HG02642 (cell line): Measurements from ENCODE around the gene SEMA4F.
"Not testable (repeated sequence)": the region's sequence is repeated elsewhere in the genome, so short reads cannot be mapped to it uniquely, and the experiment has no call there.

Experiments
- ATAC-seq: cut with Tn5 transposase; IDR thresholded peaks from one replicate; pipeline ENCODE4 v1.9.1; 2021; ENCODE audit warnings: mild to moderate bottlenecking; ENCODE audit not compliant: unreplicated experiment, poor library complexity

SEMA4F gene, protein sequence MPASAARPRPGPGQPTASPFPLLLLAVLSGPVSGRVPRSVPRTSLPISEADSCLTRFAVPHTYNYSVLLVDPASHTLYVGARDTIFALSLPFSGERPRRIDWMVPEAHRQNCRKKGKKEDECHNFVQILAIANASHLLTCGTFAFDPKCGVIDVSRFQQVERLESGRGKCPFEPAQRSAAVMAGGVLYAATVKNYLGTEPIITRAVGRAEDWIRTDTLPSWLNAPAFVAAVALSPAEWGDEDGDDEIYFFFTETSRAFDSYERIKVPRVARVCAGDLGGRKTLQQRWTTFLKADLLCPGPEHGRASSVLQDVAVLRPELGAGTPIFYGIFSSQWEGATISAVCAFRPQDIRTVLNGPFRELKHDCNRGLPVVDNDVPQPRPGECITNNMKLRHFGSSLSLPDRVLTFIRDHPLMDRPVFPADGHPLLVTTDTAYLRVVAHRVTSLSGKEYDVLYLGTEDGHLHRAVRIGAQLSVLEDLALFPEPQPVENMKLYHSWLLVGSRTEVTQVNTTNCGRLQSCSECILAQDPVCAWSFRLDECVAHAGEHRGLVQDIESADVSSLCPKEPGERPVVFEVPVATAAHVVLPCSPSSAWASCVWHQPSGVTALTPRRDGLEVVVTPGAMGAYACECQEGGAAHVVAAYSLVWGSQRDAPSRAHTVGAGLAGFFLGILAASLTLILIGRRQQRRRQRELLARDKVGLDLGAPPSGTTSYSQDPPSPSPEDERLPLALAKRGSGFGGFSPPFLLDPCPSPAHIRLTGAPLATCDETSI

DNA sequence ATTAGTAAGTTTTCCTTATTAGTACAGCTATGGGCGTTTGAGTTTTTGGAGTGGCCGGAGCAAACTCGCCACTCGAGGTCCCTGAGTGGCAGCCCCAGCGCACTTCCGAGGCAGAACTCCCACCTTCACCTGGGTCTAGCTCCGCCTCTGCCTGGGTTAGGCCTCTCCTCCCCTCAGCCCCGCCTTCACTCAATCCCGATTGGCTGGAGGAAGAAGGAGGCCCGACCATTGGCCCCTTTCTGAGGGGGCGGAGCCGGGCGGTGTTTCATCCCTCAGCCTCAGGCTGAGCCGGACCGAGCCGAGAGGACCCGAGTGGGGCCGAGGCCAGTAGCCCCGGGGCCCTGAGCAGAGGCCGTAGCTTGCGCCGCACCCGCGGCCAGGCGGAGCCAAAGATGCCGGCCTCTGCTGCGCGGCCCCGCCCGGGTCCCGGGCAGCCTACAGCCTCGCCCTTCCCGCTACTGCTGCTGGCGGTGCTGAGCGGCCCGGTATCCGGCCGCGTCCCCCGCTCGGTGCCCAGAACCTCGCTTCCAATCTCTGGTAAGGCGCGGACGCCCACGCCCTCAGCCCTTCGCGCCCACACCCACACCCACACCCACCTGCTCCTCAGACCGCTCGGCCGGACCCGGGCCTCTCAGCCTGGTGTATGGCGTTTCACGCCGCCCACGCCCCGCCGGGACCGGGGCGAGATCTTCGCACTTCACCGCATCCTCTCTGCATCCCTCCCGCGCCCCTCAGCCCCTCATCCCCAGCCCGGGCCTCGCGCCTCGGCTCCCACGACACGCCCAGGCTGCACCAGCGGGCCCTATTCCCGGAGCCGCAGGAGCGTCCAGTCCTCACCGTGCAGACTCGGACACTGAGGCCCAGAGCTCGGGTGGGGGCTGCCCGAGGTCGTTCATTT, at the start of gene SEMA4F:
Gene SEMA4F, plus strand, starts transcription at position 263 of the 898 bp plus-strand sequence. Its CDS starts 130 bp downstream, at position 393.
- ATAC-seq, result peak; percentile 100

DNA sequence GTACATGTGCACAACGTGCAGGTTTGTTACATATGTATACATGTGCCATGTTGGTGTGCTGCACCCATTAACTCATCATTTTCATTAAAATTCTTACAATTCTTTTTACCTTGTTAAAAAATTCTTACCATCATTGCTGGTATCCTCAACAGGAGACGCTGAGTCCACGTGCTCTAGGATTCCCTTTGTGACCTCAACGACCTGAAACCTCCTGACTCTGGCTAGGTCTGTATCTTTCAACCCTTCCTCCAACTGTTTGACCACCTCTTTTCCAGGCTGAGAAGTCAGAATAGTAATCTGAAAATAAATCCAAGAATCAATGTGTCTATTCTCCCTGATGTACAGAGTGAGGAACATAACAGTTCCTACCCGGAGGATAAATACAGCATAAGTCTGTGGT, 47.1 kb upstream of the SEMA4F start:
- ATAC-seq, result no peak

DNA sequence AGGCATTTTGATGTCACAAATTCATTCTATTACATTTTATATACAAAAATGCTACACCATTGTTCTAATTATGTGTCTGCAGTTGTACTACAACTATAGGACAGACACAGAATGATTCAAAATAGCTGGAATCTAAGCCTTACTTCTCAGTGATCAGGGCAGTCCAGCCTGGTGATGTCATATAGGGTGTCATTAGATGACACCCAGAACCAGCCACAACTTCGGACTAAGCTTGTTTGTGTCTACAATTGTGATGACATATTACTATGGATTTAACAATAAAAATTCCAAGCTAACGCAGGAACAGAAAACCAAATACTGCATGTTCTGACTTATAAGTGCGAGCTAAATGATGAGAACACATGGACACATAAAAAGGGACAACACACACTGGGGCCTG, 36.9 kb upstream of the SEMA4F start:
- no peak for ATAC-seq

DNA sequence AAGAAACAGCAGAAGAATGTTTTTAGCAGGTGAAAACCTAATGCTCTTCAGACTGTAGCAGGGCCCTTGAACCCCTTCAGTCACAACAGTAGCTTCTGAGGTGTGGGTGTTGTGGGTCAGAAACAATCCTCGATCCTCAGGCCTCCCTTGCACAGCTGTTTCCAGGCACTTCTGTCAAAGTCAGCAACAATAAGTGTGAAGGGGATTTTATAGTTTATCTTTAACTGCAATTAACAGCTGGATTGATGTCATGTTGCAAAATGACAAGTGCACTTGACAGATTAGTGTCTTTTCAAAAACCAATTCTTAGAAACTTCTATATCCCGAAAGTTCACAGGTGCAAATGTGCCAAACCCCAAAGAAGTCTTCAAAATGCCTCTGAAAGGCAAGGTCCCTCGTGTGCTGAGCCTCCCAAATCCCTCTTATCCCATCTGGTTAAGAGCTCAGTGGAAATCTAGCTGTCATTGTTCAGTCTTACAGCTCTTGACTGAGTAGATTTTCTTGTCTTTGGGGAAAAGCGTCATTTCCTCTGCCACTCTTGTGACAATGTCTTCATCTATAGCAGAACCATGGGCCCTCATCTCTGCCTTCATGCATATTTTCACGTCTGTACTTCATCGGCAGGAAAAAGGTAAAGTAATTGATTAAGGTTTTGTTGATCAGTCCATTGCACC, 35.5 kb upstream of the SEMA4F start:
- no peak for ATAC-seq

DNA sequence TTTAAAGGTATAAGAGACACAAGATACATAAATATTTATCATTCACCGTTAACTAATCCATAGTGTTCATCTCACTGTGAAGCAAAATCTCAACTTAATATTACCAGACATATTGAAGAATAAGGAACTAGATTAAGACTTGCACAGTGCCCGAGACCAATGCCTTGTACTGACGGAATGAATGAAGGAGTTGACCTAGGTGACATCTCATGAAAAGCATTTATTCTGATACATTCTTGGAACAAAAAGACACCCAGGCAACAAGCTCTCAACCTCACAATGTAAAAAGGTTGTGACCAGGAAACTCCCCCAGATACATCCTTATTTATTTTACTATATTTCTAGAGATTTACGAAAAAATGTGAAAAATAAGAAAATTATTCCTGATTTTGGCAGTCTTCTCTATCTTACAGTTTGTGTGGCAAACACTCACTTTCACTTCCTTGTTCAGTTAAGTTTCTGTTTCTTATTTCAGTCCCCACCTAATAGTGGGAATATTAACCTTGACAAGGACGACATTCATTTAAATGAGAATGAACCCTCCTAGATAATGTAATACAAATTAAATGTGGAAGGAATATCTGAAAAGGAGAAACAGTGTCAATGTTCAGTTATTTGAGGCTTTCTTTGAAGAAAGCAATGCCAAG, 34.3 kb upstream of the SEMA4F start:
- no peak for ATAC-seq

DNA sequence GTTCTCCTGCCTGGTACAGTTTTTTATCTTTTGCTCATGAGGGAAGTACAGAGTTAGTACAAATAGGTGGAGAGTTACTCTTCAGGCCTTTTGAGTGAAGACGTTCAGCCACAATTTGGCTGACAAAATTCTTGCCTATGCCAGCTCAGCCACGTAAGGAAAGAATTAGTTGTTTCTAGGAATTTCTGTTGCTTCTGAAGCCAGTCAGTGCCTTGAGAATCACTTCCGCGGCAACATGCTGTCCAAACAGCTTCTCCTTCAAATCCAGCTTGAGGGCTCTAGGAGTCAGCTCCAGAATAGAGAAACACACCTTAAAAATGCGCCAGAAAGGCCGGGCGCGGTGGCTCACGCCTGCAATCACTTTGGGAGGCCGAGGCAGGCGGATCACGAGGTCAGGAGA, 33.4 kb upstream of the SEMA4F start:
- ATAC-seq, result no peak

DNA sequence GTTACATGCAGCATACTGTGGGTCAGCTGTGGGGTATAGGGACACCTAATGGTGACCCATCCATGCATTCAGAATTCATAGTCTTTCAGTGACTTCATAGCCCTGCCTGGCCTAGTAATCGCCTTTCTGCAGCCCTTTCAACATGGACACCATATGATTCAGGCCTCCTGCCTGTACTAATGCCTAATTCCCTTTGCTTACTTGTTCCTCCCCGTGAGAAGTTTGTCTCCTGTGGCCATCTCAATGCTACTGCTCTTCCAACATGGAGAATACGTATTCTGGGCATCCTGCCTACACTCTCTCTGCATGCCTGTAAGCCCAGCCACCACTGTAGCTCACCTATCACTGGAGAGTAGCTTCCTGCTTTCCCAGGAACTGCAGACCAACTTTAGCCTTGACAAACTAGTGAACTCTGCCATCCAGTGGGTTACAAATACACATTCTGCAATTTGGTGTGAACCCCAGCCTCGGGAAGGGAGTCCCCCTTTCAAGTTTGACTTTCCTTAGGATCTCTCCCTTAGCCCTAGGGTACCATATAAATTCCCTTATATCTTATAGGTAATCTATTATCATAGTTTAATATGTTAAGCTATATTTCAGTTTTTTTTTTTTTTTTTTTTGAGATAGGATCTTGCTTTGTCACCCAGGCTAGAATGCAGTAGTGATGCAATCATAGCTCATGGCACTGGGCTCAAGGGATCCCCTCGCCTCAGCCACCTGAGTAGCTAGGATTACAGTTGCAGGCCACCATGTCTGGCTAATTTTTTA, 28.2 kb upstream of the SEMA4F start:
- ATAC-seq, result no peak

DNA sequence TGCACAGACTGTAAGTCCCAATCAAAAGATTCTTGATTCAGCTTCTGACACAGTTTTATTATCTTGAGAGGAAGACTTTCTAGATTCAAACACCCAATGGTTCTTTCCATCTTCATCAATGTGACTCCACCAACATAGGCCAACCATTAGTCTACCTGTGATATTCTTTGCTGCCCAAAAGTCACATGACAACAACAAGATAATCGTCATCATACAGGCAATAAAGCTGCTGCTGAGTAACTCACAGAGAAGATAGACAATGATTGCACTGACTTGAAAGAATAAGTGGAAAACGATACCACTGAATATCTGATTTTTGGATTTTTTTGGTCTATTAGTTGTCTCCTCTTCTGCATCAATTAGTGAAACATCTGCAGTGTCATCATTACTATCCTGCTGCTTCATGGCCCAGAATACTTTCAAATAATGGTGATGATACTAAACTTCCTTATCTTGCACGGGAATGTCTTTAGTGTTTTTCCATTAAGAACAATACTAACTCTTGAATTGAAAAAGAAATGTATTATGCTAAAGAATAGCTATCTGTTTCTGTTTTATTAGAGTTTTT, 25.4 kb upstream of the SEMA4F start:
- ATAC-seq, result no peak

DNA sequence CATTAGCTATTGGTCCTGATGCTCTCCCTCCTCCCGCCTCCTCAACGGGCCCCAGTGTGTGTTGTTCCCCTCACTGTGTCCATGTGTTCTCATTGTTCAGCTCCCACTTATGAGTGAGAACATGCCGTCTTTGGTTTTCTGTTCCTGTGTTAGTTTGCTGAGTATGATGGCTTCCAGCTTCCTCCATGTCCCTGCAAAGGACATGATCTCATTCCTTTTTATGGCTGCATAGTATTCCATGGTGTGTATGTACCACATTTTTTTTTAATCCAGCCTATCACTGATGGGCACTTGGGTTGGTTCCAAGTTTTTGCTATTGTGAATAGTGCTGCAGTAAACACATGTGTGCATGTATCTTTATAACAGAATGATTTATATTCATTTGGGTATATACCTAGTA, 23.6 kb upstream of the SEMA4F start:
- ATAC-seq, result not testable (repeated sequence)

DNA sequence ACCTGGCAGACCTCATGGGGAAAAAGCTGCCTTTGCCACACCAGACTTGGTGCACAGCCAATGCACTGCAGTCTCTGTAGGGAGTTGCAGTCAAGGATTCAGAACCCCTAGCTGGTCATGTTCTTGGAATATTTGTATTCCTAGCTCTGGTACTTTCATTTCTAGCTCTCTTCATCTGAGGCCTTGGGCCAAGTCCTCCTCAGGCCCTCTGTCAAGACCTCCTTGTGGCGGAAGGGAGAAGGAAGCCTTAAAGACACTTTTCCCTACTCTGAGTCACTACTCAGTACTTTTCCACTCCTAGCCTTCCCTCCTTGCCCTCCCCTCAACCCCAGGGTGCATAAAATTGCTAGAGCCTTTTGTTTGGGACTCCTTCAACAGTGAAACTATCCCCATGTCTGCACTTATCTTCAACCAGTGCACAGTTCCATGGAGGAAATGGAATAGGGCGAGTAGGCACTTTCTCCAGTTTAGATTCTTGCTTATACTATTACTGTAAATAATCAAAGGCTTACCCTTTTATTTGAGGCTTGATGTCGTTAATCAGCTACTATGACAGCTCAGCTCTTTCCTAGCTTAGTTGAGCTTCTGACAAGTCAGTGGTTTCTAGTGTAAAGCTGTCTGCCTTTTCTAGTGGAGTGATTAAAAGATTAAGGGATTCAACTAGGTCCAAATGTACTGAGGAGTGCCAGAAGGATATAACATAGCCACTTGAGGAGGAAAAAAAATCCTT, 21.7 kb upstream of the SEMA4F start:
- no peak for ATAC-seq

DNA sequence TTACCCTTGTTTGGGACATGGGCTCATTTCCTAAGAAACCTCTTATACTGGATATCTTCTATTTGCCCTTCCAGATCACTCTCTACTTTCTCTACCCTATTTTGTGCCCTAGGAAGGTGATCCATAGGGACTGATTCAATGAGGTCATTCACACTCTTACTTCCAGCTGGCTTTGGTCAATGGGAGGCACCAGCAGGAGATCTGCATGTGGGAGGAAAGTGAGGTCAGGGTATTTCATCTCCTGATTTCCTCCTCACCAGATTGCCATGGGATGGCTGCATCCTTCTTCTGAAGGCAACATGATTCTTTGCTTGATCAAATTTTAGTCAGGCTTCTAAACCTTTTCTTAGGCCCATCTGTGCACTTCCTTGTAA, 21.1 kb upstream of the SEMA4F start:
- no peak for ATAC-seq

DNA sequence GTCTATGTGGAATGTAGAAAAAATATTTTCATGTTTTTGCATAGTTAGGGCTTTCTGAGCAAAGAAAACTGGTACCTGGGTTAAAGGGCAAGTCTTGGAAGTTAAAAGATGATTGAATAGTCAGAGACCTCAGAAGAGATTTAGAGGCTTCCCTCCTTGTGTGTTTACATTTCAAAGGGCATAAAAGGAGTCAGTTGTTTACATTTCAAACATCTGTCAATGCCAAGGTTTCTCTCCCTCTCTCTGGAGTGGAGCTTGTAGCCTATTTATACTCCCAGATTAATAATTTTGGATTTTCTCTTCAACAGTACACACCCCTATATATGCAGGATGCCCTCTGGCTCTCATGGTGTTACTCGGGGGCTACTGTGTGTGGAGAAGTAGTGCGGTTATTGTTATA, 14.5 kb upstream of the SEMA4F start:
- no peak for ATAC-seq

DNA sequence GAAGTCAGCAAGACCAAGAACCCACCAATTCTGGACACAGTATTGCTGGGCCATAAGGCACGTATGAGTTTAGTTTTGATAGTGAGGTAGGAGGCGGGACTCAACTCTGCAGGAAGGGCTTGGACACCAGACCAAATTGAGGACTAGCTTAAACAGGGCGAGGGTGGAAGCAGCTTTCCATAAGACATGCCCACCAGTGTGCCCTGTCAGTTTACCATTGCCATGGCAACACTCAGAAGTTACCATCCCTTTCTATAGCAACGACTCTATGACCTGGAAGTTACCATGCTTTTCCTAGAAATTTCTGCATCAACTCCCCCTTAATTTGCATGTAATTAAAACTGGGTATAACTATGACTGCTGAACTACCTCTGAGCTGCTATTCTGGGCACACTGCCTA, 8.7 kb upstream of the SEMA4F start:
- no peak for ATAC-seq

DNA sequence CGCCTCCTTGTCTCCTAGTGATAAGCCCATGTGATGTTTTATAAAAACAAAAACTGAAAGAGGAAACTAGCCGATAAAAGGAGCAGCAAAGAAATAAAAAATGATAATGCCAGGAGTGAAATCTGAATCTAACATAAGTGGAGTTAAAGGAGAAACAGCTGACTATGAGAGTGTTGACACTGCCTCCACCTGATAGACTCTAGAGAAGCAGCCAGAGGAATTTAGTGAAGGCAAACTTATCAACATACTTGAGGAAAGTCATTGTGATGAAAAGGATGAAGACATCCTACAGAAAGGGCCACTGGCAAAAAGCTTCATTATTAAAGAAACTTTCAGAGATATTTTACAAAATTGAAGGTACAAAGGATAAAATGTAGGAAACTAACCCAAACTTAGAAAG, 7.8 kb upstream of the SEMA4F start:
- no peak for ATAC-seq

DNA sequence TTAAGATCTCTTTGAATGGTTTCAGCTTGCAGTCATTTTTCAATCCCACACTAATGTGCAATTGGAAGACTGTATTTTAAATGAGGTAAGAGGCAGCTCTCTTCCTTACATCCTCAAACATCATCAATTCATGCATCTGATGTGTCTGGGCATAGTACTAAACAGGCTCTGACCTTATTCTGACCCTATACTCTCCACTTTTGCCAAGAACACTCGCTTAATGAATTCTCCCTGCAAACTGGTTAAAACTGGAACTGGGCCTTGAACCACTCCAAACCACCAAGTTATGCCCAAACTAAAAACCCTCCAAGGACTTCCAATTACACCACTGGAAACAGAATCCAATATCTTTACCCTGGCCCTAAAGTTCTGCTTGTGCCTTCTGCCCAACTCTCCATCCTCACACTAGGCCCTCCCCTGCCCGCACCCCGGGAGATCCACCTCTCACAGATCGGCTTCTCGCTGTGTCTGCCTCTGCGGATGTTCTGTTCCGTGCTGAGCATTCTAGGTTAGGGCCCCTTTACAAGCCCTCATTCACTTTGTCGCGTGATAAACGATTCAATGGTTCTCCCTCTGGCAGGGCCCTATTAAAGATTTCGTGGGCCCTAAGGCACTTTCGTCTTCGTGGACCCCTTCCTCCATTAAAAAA, 7.1 kb upstream of the SEMA4F start:
- ATAC-seq, result no peak

DNA sequence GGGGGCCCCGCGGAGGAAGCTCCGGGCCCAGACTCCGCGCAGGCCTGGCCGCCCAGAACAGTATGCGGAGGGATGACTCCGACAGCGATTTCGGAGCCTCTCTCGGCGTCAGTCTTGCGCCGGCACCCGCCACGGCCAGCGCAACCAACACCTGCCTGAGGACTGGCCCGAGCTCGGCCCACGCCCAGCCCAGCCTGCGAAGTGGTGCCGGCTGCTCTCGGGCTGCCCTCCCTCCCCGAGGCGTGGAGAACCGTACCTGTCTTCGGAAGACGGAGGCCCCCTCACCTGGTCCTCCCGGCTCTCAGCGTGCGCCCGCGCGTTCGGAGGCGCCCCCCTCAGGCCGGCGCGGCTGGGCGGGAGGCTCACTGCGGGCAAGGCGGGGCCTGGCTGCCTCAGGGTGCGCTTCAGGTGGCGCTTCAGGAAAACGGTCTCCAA, 6.0 kb upstream of the SEMA4F start, which contains the start of gene M1AP:
Gene M1AP, minus strand, starts transcription at position 322 of the 435 bp plus-strand sequence. CDS start 8,055 bp downstream, outside the sequence.
- no peak for ATAC-seq

DNA sequence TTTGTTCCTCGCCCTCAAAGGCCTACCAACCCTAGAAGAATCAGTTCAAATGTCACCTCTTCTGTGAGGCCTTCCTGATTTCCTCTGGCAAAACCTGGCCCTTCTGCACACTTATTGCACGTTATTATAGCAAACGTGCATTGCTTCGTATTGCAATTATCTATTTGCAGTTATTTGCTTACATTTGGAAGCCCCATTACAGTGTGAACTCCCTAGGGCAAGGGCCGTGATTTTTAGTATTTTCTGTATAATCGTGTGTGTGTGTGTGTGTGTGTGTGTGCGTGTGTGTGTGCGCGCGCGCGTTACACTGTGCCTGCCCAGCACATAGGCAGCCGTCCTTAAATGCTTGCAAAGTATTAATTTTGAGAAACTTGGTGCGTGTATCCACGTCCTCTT, 460 bp upstream of the SEMA4F start:
- ATAC-seq, result peak; percentile 24
